ENCODE data around the gene ADAM23.

ADAM23 gene

GRCh38 chr2:206462240-206462854 lies 19.0 kb downstream of the ADAM23 start:
- Histone ChIP-seq H3K4me3 (no peak overlapping the region), H3K4me1 (peaks cover 22 to 43% (median 28%) of the 10 kb centered on the region in 10 experiments), H3K9ac (no peak overlapping the region), H3K27me3 (no peaks in the 10 kb centered on the region), H4K20me1 (no peaks in the 10 kb centered on the region), H3K27ac (no peak overlapping the region), H3K9me3 (replicated peaks in 1 of 11) (peaks cover 0 to 8% (median 1%) of the 10 kb centered on the region in 11 experiments; a peak in 12 of 22 replicates), H3K36me3 (0 out of 22 replicates have a peak, but pooled peaks cover 0 to 5% (median 0%) of the 10 kb centered on the region in 11 experiments), H3K4me2 (peak overlapping the region; percentile 36 to 70 (median 53))
- no peak for TF ChIP-seq Cebpa-rat (IDR thresholded peaks at IDR 0.05)

- Histone ChIP-seq H3K36me3 (0 out of 22 replicates have a peak, but pooled peaks cover 0 to 5% (median 0%) of the 10 kb centered on the region in 11 experiments), H3K27me3 (no peaks in the 10 kb centered on the region), H3K9me3 (replicated peaks in 1 of 11) (peaks cover 0 to 17% (median 11%) of the 10 kb centered on the region in 11 experiments; a peak in 17 of 22 replicates), H3K4me3 (no peak overlapping the region), H3K4me1 (peaks cover 12 to 30% (median 17%) of the 10 kb centered on the region in 10 experiments; a peak in 18 of 20 replicates), H3K9ac (no peak overlapping the region), H4K20me1 (no peaks in the 10 kb centered on the region), H3K4me2 (peak overlapping the region in 3 of 11 experiments; percentile 0 to 51 (median 16); a peak in 5 of 22 replicates), H3K27ac (no peak overlapping the region)
- TF ChIP-seq Cebpa-rat (IDR thresholded peaks at IDR 0.05): no peak
Measured at GRCh38 chr2:206463685-206464084, 20.4 kb downstream of the ADAM23 start.

DNA sequence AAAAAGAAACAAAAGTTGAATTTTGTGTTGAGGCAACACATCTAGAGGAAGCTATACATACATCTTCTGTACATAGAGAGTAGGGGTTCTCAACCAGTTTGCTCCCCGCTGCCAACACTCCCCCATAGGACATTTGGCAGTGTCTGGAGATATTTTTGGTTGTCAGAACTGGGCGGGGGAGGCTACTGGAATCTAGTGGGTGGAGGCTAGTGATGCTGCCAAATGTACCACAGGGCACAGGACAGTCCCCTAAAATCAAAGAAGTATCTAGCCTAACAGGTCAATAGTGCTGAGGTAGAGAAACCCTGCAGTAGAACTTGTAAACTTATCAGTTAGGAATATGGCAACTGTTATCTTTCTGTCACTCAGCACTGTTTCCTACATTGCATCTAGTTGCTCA lies 21.3 kb downstream of the ADAM23 start:
- Histone ChIP-seq H3K9ac (no peak overlapping the region), H4K20me1 (no peaks in the 10 kb centered on the region), H3K9me3 (replicated peaks in 1 of 11) (peaks cover 0 to 17% (median 11%) of the 10 kb centered on the region in 11 experiments; a peak in 17 of 22 replicates), H3K4me2 (no peak overlapping the region; a peak in 1 of 22 replicates), H3K27me3 (no peaks in the 10 kb centered on the region), H3K4me3 (no peak overlapping the region), H3K4me1 (peaks cover 12 to 30% (median 17%) of the 10 kb centered on the region in 10 experiments; a peak in 18 of 20 replicates), H3K27ac (no peak overlapping the region), H3K36me3 (0 out of 22 replicates have a peak, but pooled peaks cover 0 to 5% (median 0%) of the 10 kb centered on the region in 11 experiments)
- no peak for TF ChIP-seq Cebpa-rat (IDR thresholded peaks at IDR 0.05)

- no peak for TF ChIP-seq Cebpa-rat (IDR thresholded peaks at IDR 0.05)
- H3K27me3 ChIP-seq: no peaks in the 10 kb centered on the region
- no peak overlapping the region for H3K27ac ChIP-seq
Measured at GRCh38 chr2:206471524-206472062, 28.3 kb downstream of the ADAM23 start.

GRCh38 chr2:206472094-206472493 lies 28.8 kb downstream of the ADAM23 start:
- Histone ChIP-seq H4K20me1 (no peaks in the 10 kb centered on the region), H3K9ac (no peak overlapping the region), H3K4me2 (no peak overlapping the region), H3K9me3 (replicated peaks in 1 of 11) (peaks cover 0 to 15% (median 11%) of the 10 kb centered on the region in 11 experiments; a peak in 16 of 22 replicates), H3K27me3 (no peaks in the 10 kb centered on the region), H3K4me1 (no peaks in the 10 kb centered on the region), H3K36me3 (no peaks in the 10 kb centered on the region), H3K27ac (no peak overlapping the region), H3K4me3 (no peak overlapping the region)
- no peak for TF ChIP-seq Cebpa-rat (IDR thresholded peaks at IDR 0.05)

More at GRCh38 chr2:206471524-206472062, 28.3 kb downstream of the ADAM23 start:
- H3K4me2 ChIP-seq: no peak overlapping the region
- H3K9ac ChIP-seq: no peak overlapping the region
- peaks cover 0 to 17% (median 11%) of the 10 kb centered on the region in 11 experiments; a peak in 16 of 22 replicates for H3K9me3 ChIP-seq (replicated peaks in 1 of 11)
- H3K36me3 ChIP-seq: 0 out of 22 replicates have a peak, but pooled peaks cover 0 to 4% (median 0%) of the 10 kb centered on the region in 11 experiments
- H3K4me3 ChIP-seq: no peak overlapping the region
- no peaks in the 10 kb centered on the region for H3K4me1 ChIP-seq
- no peaks in the 10 kb centered on the region for H4K20me1 ChIP-seq

- H3K9me3 ChIP-seq (replicated peaks in 1 of 11): no peaks in the 10 kb centered on the region
- TF ChIP-seq Cebpa-rat (IDR thresholded peaks at IDR 0.05): no peak
- H3K27me3 ChIP-seq: no peaks in the 10 kb centered on the region
- no peak overlapping the region for H3K27ac ChIP-seq
- H4K20me1 ChIP-seq: no peaks in the 10 kb centered on the region
- H3K4me3 ChIP-seq: no peak overlapping the region
- H3K4me1 ChIP-seq: no peaks in the 10 kb centered on the region
- no peak overlapping the region for H3K9ac ChIP-seq
- no peaks in the 10 kb centered on the region for H3K36me3 ChIP-seq
- H3K4me2 ChIP-seq: no peak overlapping the region
Measured at GRCh38 chr2:206474099-206474498, 30.8 kb downstream of the ADAM23 start.

- Histone ChIP-seq H3K9ac (no peak overlapping the region), H3K4me2 (no peak overlapping the region), H3K27ac (no peak overlapping the region), H3K27me3 (no peaks in the 10 kb centered on the region), H4K20me1 (no peaks in the 10 kb centered on the region), H3K4me3 (no peak overlapping the region), H3K4me1 (peaks cover 0 to 8% (median 0%) of the 10 kb centered on the region in 10 experiments; a peak in 8 of 20 replicates), H3K9me3 (replicated peaks in 1 of 11) (no peaks in the 10 kb centered on the region), H3K36me3 (no peaks in the 10 kb centered on the region)
- TF ChIP-seq Cebpa-rat (IDR thresholded peaks at IDR 0.05): no peak
Measured at GRCh38 chr2:206477296-206477695, 34.0 kb downstream of the ADAM23 start.

DNA sequence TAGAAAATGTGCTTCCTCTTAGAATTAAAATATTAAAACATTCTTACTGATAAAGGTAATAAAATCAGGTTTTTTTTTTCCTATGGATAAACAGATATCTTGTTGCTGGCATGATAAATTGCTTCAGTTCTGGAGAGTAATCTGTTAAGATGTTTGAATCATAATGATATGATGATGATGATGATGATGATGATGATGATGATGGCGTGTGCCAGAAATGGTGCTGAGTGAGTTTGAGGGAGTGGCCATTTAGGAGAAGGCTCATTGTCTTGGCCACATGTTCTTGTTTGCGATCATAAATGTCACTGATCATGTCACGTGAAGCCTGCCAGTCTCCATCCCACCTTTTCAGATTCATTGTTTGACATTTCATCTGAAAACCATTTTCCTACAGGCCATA lies 35.0 kb downstream of the ADAM23 start:
- Histone ChIP-seq H3K4me1 (peaks cover 0 to 17% (median 0%) of the 10 kb centered on the region in 10 experiments; a peak in 8 of 20 replicates), H3K4me2 (no peak overlapping the region), H3K27ac (no peak overlapping the region), H3K9me3 (replicated peaks in 1 of 11) (no peaks in the 10 kb centered on the region), H4K20me1 (no peaks in the 10 kb centered on the region), H3K4me3 (no peak overlapping the region), H3K36me3 (no peaks in the 10 kb centered on the region), H3K27me3 (no peaks in the 10 kb centered on the region), H3K9ac (no peak overlapping the region)
- no peak for TF ChIP-seq Cebpa-rat (IDR thresholded peaks at IDR 0.05)

DNA sequence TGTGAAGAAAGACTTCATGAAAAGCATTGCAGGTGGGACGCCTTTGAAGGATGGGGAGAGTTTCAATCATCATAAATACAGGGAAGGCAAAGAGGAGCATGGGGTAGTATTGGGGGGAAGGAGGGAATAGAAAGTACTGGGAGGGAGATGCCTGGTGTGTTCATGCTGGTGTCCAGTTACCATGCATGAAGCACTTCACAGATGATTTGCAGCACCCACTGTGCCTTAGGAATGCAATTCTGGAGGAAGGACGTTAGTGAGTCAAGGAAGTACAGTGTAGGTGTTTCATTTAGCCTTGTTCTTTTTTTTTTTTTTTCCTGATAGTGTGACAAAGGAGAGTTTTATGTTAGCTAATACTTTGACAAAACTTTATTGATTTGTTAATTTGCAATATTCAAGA lies 36.8 kb downstream of the ADAM23 start:
- H3K4me2 ChIP-seq: no peak overlapping the region
- H3K27me3 ChIP-seq: no peaks in the 10 kb centered on the region
- TF ChIP-seq Cebpa-rat (IDR thresholded peaks at IDR 0.05): no peak

More for the DNA sequence above, 36.8 kb downstream of the ADAM23 start:
- H3K4me1 ChIP-seq: peaks cover 0 to 17% (median 0%) of the 10 kb centered on the region in 10 experiments; a peak in 8 of 20 replicates
- H4K20me1 ChIP-seq: no peaks in the 10 kb centered on the region
- peaks cover 9 to 18% (median 12%) of the 10 kb centered on the region in 11 experiments; a peak in 19 of 22 replicates for H3K9me3 ChIP-seq (replicated peaks in 1 of 11)
- 0 out of 22 replicates have a peak, but pooled peaks cover 0 to 5% (median 0%) of the 10 kb centered on the region in 11 experiments for H3K36me3 ChIP-seq
- no peak overlapping the region for H3K27ac ChIP-seq
- H3K4me3 ChIP-seq: no peak overlapping the region
- no peak overlapping the region for H3K9ac ChIP-seq
